Measurements from ENCODE around the gene PRRT1B.
A peak's percentile ranks its signal among the peaks of the same experiment; 100 is the strongest.
"Not testable (repeated sequence)": the region's sequence is repeated elsewhere in the genome, so short reads cannot be mapped to it uniquely, and the experiment has no call there.

Gene PRRT1B

DNA sequence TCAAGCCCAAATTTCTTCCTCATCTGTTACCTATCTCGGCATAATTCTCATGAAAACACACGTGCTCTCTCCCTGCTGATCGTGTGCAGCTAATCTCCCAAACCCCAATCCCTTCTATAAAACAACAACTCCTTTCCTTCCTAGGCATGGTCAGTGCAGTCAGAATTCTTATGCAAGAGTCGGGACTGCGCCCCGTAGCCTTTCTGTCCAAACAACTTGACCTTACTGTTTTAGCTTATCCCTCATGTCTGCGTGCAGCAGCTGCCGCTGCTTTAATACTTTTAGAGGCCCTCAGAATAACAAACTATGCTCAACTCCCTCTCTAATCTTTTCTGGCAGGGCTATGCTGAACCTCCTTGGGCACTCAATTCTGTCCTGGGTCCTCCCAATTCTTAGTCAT, 5.1 kb downstream of the PRRT1B start:
- not testable (repeated sequence) for DNase-seq (ENCODE audit: low read depth)

DNA sequence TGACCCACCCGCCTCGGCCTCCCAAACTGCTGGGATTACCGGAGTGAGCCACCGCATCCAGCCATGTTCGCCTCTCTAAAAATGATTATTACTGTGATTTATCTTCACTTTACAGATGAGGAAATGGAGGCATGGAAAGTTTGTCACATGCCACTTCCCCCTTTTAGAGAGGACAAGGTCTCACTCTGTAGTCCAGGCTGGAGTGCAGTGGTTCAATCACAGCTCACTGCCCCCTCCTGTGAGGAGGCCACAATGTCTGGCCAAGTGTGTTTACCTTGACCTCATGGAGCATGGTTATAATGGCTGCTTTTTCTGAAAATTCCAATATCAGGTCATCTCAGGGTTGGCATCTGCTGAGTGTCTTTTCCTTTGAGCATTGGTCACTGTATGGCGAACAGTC, 6.7 kb downstream of the PRRT1B start:
- DNase-seq (ENCODE audit: low read depth): no peak

- no peak for DNase-seq (ENCODE audit: low read depth)
Observed at GRCh38 chr9:131554087-131554842, 8.9 kb downstream of the PRRT1B start.

- no peak for DNase-seq (ENCODE audit: low read depth)
Observed at GRCh38 chr9:131554843-131555351, 9.6 kb downstream of the PRRT1B start.

DNA sequence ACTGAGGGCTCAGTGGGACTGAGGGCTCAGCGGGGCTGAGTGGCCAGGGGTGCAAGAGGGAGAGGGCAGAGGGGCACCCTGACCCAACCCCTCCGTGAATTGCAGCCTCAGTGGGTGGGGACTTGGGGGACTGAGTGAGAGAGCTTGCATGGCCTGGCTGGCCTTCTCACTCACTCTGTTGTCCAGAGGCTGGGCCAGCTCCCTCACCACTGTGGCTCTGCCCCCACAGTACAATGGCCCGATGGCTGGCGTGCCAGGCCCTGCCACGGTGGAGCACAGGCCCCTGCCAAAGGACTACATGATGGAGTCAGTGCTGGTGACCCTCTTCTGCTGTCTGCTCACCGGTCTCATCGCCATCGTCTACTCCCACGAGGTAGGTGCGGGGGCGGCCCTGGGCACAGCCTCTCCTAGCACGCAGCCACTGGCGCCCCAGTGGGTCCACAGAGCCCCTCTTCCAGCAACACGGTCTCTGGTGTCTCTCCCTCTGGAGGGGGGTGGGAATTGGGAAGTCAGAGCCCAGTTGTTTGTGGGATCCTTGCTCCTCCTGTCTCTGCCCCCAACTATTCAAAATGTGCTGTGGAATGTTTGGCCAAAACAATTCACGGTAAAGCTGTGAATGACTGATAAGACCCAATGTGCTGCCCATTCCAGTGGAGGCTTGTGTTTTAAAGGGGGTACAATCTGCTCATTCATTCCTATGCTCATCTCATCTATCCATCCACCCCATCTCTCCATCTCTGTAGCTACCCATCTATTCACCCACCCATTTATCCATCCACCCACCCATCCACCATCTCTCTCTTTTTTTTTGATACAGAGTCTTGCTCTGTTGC, 10.7 kb downstream of the PRRT1B start:
- no peak for DNase-seq (ENCODE audit: low read depth)

DNA sequence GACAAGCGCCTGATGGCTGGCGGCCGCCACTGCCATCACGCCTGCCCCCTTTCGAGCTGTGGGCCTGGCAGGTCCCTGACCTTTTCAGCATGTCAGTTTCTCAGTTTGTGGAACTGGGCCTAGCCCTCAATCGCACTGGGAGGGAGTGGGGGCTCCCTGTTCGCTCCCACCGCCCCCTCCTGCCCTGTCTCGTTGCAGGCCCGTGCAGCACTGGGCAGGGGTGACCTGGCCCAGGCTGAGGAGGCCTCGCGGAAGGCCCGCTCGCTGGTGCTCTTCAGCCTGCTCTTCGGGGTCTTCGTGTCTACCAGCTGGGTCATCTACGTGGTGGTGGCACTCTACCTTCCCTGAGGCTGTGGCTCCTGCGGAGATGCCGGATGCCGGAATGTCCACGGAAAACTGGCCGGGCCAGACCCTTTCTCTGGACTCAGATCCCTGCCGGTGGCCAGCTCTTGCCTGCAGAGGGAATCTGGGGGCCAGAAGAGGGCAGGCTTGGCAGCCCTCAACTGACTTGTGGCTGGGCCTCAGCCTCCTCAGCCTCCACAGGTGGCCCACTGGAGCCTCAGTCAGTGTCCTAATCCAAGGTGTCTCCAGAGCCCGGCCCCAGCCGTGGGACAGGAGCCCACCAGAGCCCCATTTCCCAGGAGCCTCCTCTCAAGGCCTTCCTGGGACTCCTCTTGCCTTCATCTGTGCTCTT, 12.7 kb downstream of the PRRT1B start:
- DNase-seq (ENCODE audit: low read depth): no peak

DNA sequence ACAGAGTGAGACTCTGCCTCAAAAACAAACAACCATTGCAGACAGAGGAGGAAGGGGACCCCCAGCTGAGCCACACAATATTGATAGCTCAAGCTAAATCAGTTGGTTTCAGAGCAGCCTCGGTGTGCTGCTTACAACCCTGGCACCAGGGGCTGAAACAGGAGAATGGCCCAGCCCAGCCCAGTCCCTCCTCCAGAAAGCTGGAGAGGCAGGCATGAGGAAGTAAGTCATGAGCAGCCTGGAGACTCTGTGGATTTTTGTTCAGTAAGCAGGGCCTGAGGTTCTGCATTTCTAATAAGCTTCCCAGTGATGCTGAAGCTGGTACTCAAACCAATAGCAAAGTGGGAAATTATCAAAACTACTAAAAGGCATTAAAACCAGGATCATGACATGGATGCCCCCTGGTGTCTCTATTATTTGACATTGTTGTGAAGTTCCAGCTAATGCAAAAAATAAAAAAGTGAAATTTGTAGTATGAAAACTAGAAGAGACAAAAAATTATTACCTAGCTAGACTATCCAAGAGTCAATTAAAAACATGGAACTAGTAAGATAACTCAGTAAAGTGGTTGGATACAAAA, 14.2 kb downstream of the PRRT1B start:
- no peak for DNase-seq (ENCODE audit: low read depth)

- no peak for DNase-seq (ENCODE audit: low read depth)
Observed at GRCh38 chr9:131562032-131562959, 17.0 kb downstream of the PRRT1B start.

GRCh38 chr9:131565369-131565768, 20.0 kb downstream of the PRRT1B start:
- no peak for DNase-seq (ENCODE audit: low read depth)

DNA sequence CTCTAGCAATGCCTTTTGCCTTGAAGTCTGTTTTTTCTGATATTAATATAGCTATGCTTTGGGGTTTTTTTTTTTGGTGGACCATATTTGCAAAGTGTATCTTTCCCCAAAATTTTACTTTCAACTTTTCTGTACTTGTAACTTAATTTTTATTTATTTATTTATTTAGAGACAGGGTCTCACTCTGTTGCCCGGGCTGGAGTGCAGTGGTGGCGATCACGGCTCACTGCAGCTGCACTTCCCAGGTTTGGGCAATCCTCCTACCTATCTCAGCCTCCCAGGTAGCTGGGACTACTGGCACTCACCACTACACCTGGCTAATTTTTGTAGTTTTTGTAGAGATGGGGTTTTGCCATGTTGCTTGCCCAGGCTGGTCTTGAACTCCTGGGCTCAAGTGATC, 20.8 kb downstream of the PRRT1B start:
- DNase-seq (ENCODE audit: low read depth): no peak

DNA sequence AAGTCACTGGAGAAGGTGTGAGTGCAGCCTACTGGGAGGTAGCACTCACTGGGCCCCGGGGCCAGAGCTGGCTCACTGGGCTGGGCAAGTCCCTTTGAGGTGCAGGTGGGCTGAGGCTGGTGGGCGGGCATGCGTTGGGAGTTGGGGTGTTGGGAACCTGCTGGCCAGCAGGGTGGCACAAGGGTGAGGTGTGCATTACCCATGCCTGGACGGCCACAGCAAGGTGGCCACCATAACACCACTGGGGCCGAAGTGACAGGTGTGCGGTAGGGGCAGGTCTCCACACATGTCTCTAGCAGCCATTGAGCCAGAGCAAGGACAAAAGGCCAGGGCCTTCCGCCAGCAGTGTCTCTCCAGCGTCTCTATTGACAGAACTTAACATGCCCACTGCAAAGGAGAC, 22.6 kb downstream of the PRRT1B start:
- no peak for DNase-seq (ENCODE audit: low read depth)

DNA sequence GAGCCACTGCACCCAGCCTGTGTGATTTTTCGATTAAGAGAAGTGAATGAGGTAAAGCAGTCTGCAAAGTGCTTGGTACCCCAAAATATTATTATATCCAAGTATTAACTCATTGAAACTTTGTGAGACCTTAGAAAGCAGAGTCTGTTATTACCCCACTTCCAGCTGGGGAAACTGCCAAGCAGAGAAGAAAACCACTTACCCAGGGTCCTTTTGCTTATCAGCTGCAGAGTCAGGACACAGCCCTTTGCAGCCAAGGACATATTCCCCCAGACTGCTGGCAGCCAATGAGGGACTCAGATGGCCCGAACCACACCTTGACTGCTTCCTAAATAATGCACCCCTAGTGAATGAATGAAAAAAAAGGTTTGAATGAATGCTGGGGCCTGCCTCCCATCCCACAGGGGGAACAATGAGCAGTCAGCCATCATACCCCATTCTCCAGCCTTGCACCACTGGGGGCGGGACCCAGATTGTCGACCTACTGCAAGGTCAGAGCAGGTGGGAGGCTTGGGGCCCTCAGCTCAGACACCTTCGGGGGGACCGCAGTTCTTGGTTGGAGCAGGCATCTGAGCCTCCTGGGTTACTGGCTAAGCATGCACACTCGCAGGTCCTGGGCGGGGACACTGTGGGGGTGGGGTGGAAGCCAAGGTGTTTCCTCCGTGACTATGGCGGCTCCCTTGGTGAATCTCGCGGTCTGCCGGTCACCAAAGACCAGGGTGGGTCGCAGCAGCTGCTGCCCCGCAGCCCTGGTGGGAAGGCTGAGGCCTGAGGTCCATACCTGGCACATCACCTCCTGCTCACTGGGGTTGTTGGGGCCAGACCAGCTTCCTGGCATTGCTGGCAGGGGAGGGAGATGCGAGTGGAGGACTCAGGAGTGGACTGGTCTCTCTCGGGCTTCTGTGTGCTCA, 29.7 kb downstream of the PRRT1B start:
- no peak for DNase-seq (ENCODE audit: low read depth)

- DNase-seq (ENCODE audit: low read depth): no peak
Observed at GRCh38 chr9:131575946-131576853, 30.9 kb downstream of the PRRT1B start.

DNA sequence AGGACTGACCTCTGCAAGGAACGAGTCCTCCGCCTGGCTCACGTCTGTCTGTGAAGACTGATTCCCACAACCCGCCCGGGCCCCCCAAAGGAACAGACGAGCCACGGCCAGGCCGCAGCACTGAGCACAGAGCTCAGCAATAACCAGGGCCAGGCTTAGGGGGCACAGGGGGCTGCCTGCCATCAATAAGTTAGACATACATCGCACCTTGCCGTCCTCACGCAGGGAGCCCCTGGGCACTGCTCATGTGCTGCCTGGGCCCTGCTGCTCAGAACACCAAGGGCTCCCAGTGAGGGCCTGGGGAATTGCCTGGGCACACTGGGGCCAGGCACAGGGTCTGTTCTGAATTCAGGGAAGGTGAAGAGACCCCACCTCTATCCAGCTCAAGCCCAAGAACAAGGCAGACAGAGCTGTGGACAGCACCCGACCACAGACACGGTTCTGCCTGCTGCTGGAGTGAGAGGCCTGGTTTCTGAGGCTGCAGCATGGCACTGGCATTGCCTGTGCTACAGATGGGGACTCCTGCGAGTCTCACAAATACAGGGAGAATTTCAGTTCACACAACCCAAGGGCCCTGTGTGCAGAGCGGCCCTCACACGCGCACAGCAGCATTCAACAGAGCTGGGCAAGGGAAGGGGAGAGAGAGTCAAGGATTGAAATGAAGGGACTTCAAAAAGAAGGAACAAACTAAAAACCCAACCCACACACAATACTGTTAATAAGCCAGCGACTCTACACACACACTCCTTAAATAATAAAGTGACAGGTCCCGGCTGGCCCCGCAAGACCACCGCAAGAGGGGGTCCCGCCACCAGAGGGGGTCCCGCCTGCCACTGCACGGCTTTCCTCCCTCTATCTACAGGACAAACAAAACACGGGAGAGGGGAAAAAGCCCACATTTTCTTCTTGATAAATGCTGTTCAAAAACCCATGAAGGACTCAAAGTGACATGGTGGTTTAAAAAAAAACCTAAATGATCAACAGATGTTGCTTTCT, 32.0 kb downstream of the PRRT1B start:
- DNase-seq (ENCODE audit: low read depth): no peak

- DNase-seq (ENCODE audit: low read depth): no peak
Observed at GRCh38 chr9:131578021-131578420, 32.7 kb downstream of the PRRT1B start.

GRCh38 chr9:131578731-131579504, 33.6 kb downstream of the PRRT1B start:
- DNase-seq (ENCODE audit: low read depth): peak; percentile 20

- DNase-seq (ENCODE audit: low read depth): no peak
Observed at GRCh38 chr9:131579789-131580211, 34.5 kb downstream of the PRRT1B start.
